Stomach smooth muscle (tissue), 2 donors: ENCODE results near the gene PCDHGC4.

Experiments used
- H3K27ac ChIP-seq: one replicate; pipeline ENCODE4 v1.7.0; 2013; ENCODE audit warnings: mild to moderate bottlenecking, low read length, inconsistent platforms
- H3K27me3 ChIP-seq, 2 donors: one replicate each; pipeline ENCODE4 v1.7.0; 2013; ENCODE audit warnings: low read length in 2 of 2; ENCODE audit not compliant: insufficient read depth in 2 of 2, control insufficient read depth in 1 of 2
- H3K36me3 ChIP-seq, 2 donors: one replicate each; pipeline ENCODE4 v1.7.0; 2013; ENCODE audit warnings: low read length in 2 of 2; ENCODE audit not compliant: control insufficient read depth in 2 of 2, insufficient read depth in 2 of 2
- H3K4me1 ChIP-seq: one replicate; pipeline ENCODE4 v1.7.0; 2013; ENCODE audit warnings: low read length; ENCODE audit not compliant: control insufficient read depth, insufficient read depth
- H3K4me3 ChIP-seq, 2 donors: one replicate each; pipeline ENCODE4 v1.7.0; 2013; ENCODE audit warnings: low read length in 2 of 2
- H3K9ac ChIP-seq, 2 donors: one replicate each; pipeline ENCODE4 v1.7.0; 2013; ENCODE audit warnings: low read length in 2 of 2, mild to moderate bottlenecking in 1 of 2
- H3K9me3 ChIP-seq, 2 donors: one replicate each; pipeline ENCODE4 v1.7.0; 2013; ENCODE audit warnings: low read length in 2 of 2; ENCODE audit not compliant: control insufficient read depth in 2 of 2
- donor health status: healthy.
- donor health status: Pancreatic carcinoma.

PCDHGC4 gene

GRCh38 chr5:141533897-141534296 lies 49.1 kb downstream of the PCDHGC4 start:
- Histone ChIP-seq H3K36me3 (no peaks in the 10 kb centered on the region), H3K27ac (no peak overlapping the region)

GRCh38 chr5:141534492-141535213 lies 49.8 kb downstream of the PCDHGC4 start:
- Histone ChIP-seq H3K9ac (no peak overlapping the region), H3K27ac (no peak overlapping the region), H3K9me3 (no peaks in the 10 kb centered on the region), H3K4me3 (no peak overlapping the region), H3K27me3 (no peaks in the 10 kb centered on the region), H3K36me3 (no peaks in the 10 kb centered on the region), H3K4me1 (peaks cover 2% of the 10 kb centered on the region)

More at GRCh38 chr5:141533897-141534296, 49.1 kb downstream of the PCDHGC4 start:
- Histone ChIP-seq H3K9me3 (no peaks in the 10 kb centered on the region), H3K27me3 (no peaks in the 10 kb centered on the region), H3K4me3 (no peak overlapping the region), H3K4me1 (peaks cover 10% of the 10 kb centered on the region), H3K9ac (no peak overlapping the region)
